Body of pancreas (tissue), 4 donors: Measurements from ENCODE around the gene KLHL6. TPM values are rescaled to one million over a fixed set of nuclear protein-coding genes. Genes with fewer than 3 reads are reported as not detected.

Source experiments
- ATAC-seq: fragments of 150-250 bp; one replicate; pipeline ENCODE4 v1.9.1; 2016
- DNase-seq, 4 donors: peaks; one replicate each; pipeline ENCODE4 v3.0.0-alpha.2; 2019
- H3K27ac ChIP-seq, 4 donors: fragments of 200-600 bp; sonication (generic); 1 replicate in 3 of 4; 2 replicates in 1 of 4; pipeline versions ENCODE4 v1.5.1 to v1.6.1; 2016 to 2019; ENCODE audit warnings: mild to moderate bottlenecking in 1 of 4, mixed read lengths in 1 of 4, moderate library complexity in 1 of 4
- H3K27me3 ChIP-seq, 2 donors: fragments of 200-600 bp; sonication (generic); one replicate each; pipeline ENCODE4 v1.6.0; 2016; ENCODE audit warnings: mild to moderate bottlenecking in 1 of 2
- H3K36me3 ChIP-seq, 2 donors: fragments of 200-600 bp; sonication (generic); replicated peaks in 1 of 2; 2 replicates each; pipeline ENCODE4 v1.5.1; 2016; ENCODE audit warnings: low read depth in 2 of 2; ENCODE audit not compliant: insufficient read depth in 1 of 2
- H3K4me1 ChIP-seq: fragments of 200-600 bp; sonication (generic); one replicate; pipeline ENCODE4 v1.6.0; 2016
- H3K4me3 ChIP-seq, 2 donors: fragments of 200-600 bp; sonication (generic); 1 replicate in 1 of 2; 2 replicates in 1 of 2; pipeline ENCODE4 v1.5.1; 2016 to 2019
- H3K9me3 ChIP-seq, 3 donors: fragments of 200-600 bp; sonication (generic); 1 replicate in 2 of 3; 2 replicates in 1 of 3; pipeline ENCODE4 v1.5.1; 2016
- CTCF ChIP-seq, 7 experiments: fragments of 450-650 bp in 4 of 7; fragments of 200-600 bp in 3 of 7; sonication (generic) in 3 of 7; IDR thresholded peaks; one replicate each; pipeline ENCODE4 v1.5.1; 2016 to 2019; ENCODE audit warnings: antibody characterized with exemption in 7 of 7
- POLR2A ChIP-seq, 3 donors: fragments of 450-650 bp; IDR thresholded peaks; one replicate each; pipeline ENCODE4 v1.6.1; 2016; ENCODE audit warnings: antibody characterized with exemption in 3 of 3, mild to moderate bottlenecking in 2 of 3
- WGBS, 2 donors: methylation state at CpG; one replicate each; pipeline ENCODE4 v1.1.5; 2017; 5-methylcytosine and 5-hydroxymethylcytosine counted together
- intact Hi-C: fragments of 100-400 bp; cut with DNase I; formaldehyde crosslinking; loops from one replicate; pipeline ENCODE4 v1.15.1; 2023
- total RNA-seq, 2 donors: library from RNA; depleted of rRNA; stranded (reverse); fragments of >200 nt; gene quantifications; one replicate each; pipeline ENCODE4 v1.1.0, GENCODE V29; 2016

Gene KLHL6
- total RNA-seq, 2 donors from 2014 or later: 1.6 TPM

GRCh38 chr3:183508821-183509220, 46.7 kb downstream of the KLHL6 start:
- Histone ChIP-seq H3K27ac (no peak overlapping the region), H3K36me3 (no peaks in the 10 kb centered on the region), H3K4me3 (no peak overlapping the region), H3K9me3 (no peaks in the 10 kb centered on the region), H3K27me3 (no peaks in the 10 kb centered on the region), H3K4me1 (no peaks in the 10 kb centered on the region)
- DNase-seq (no peak), ATAC-seq (no peak)
- intact Hi-C loops: no loop called here
- no peak for TF ChIP-seq POLR2A (IDR thresholded peaks at IDR 0.05)
- no peak for TF ChIP-seq CTCF (IDR thresholded peaks at IDR 0.05)
- 70 to 74% methylated on average over 2 of the region's 2 CpGs for WGBS, 2 donors

GRCh38 chr3:183507551-183507950, 48.0 kb downstream of the KLHL6 start:
- Histone ChIP-seq H3K4me1 (no peaks in the 10 kb centered on the region), H3K27ac (peak overlapping the region in 1 of 4 donors; percentile 11), H3K36me3 (no peaks in the 10 kb centered on the region), H3K9me3 (no peaks in the 10 kb centered on the region), H3K27me3 (no peaks in the 10 kb centered on the region), H3K4me3 (no peak overlapping the region)
- no peak for DNase-seq
- 87 to 88% methylated on average over 4 to 11 of the region's 11 CpGs for WGBS, 2 donors
- intact Hi-C loops: no loop called here
- no peak for ATAC-seq
- TF ChIP-seq CTCF (IDR thresholded peaks at IDR 0.05): no peak
- no peak for TF ChIP-seq POLR2A (IDR thresholded peaks at IDR 0.05)

- ATAC-seq (no peak), DNase-seq (peak in 1 of 4 donors; percentile 52)
- Histone ChIP-seq H3K36me3 (no peaks in the 10 kb centered on the region), H3K4me1 (no peaks in the 10 kb centered on the region), H3K9me3 (no peaks in the 10 kb centered on the region), H3K4me3 (no peak overlapping the region), H3K27ac (no peak overlapping the region), H3K27me3 (no peaks in the 10 kb centered on the region)
- 69 to 72% methylated on average over 3 of the region's 3 CpGs for WGBS, 2 donors
- no peak for TF ChIP-seq POLR2A (IDR thresholded peaks at IDR 0.05)
- no peak for TF ChIP-seq CTCF (IDR thresholded peaks at IDR 0.05)
- intact Hi-C loops: no loop called here
Measured at GRCh38 chr3:183506674-183507320, 48.7 kb downstream of the KLHL6 start.

GRCh38 chr3:183504597-183504996, 50.9 kb downstream of the KLHL6 start:
- Histone ChIP-seq H3K36me3 (no peaks in the 10 kb centered on the region), H3K4me1 (no peaks in the 10 kb centered on the region), H3K4me3 (no peak overlapping the region), H3K27ac (no peak overlapping the region), H3K27me3 (no peaks in the 10 kb centered on the region), H3K9me3 (no peaks in the 10 kb centered on the region)
- ATAC-seq: no peak
- 82 to 88% methylated on average over 1 of the region's 1 CpG for WGBS, 2 donors
- intact Hi-C loops: no loop called here
- no peak for DNase-seq
- TF ChIP-seq CTCF (IDR thresholded peaks at IDR 0.05) (no peak), POLR2A (IDR thresholded peaks at IDR 0.05) (no peak)

GRCh38 chr3:183503746-183504145, 51.8 kb downstream of the KLHL6 start:
- no peak overlapping the region for H3K27ac ChIP-seq
- H3K27me3 ChIP-seq: no peaks in the 10 kb centered on the region
- intact Hi-C loops: no loop called here
- no peaks in the 10 kb centered on the region for H3K4me1 ChIP-seq
- no peak overlapping the region for H3K4me3 ChIP-seq
- 80 to 86% methylated on average over 1 of the region's 1 CpG for WGBS, 2 donors
- TF ChIP-seq POLR2A (IDR thresholded peaks at IDR 0.05): no peak
- no peak for TF ChIP-seq CTCF (IDR thresholded peaks at IDR 0.05)
- ATAC-seq: no peak
- no peaks in the 10 kb centered on the region for H3K9me3 ChIP-seq
- no peak for DNase-seq
- H3K36me3 ChIP-seq: no peaks in the 10 kb centered on the region
